MM.1S (cell line): ENCODE measurements around the gene POLD1.

ENCODE experiments used
- DNase-seq: peaks from one replicate; pipeline ENCODE4 v3.0.0-alpha.2; 2015
- H2AFZ ChIP-seq: fragments of 300-600 bp; sonication (generic); 2 replicates; pipeline ENCODE4 v1.6.0; 2016; ENCODE audit warnings: antibody characterized with exemption, low read length
- H3F3A ChIP-seq: fragments of 300-600 bp; sonication (generic); 2 replicates; pipeline ENCODE4 v1.6.1; 2016; ENCODE audit warnings: mild to moderate bottlenecking, antibody characterized with exemption, low read length, moderate library complexity, mixed read lengths; ENCODE audit not compliant: insufficient read depth
- H3K27ac ChIP-seq: fragments of 300-600 bp; sonication (generic); 2 replicates; pipeline ENCODE4 v1.5.1; 2016; ENCODE audit warnings: mild to moderate bottlenecking, low read length
- H3K27me3 ChIP-seq: fragments of 300-600 bp; sonication (generic); replicated peaks from 2 replicates; pipeline ENCODE4 v1.6.0; 2016; ENCODE audit warnings: low read length; ENCODE audit not compliant: insufficient read depth
- H3K36me3 ChIP-seq: fragments of 300-600 bp; sonication (generic); replicated peaks from 2 replicates; pipeline ENCODE4 v1.6.1; 2016; ENCODE audit warnings: mild to moderate bottlenecking, low read length, mixed read lengths; ENCODE audit not compliant: insufficient read depth
- H3K4me1 ChIP-seq: fragments of 300-600 bp; sonication (generic); 2 replicates; pipeline ENCODE4 v1.6.1; 2016; ENCODE audit warnings: low read length, mixed read lengths
- H3K4me2 ChIP-seq: fragments of 300-600 bp; sonication (generic); 2 replicates; pipeline ENCODE4 v1.6.0; 2016; ENCODE audit warnings: low read depth, low read length
- H3K4me3 ChIP-seq: fragments of 300-600 bp; sonication (generic); 2 replicates; pipeline ENCODE4 v1.5.1; 2016; ENCODE audit warnings: low read length, mixed read lengths
- H3K79me2 ChIP-seq: fragments of 300-600 bp; sonication (generic); 2 replicates; pipeline ENCODE4 v1.6.1; 2016; ENCODE audit warnings: mixed run types, low read length, mixed read lengths
- H3K9ac ChIP-seq: fragments of 300-600 bp; sonication (generic); 2 replicates; pipeline ENCODE4 v1.6.1; 2016; ENCODE audit warnings: low read length, mixed read lengths
- H3K9me2 ChIP-seq: fragments of 300-600 bp; sonication (generic); replicated peaks from 2 replicates; pipeline ENCODE4 v1.6.1; 2016; ENCODE audit warnings: mild to moderate bottlenecking, low read length, mixed read lengths; ENCODE audit not compliant: insufficient read depth
- H3K9me3 ChIP-seq: fragments of 300-600 bp; sonication (generic); replicated peaks from 2 replicates; pipeline ENCODE4 v1.6.1; 2016; ENCODE audit warnings: mild to moderate bottlenecking, low read length, mixed read lengths; ENCODE audit not compliant: insufficient read depth
- H4K20me1 ChIP-seq: fragments of 300-600 bp; sonication (generic); 2 replicates; pipeline ENCODE4 v1.6.1; 2016; ENCODE audit warnings: mild to moderate bottlenecking, low read length, moderate library complexity, mixed read lengths; ENCODE audit not compliant: insufficient read depth
- CTCF ChIP-seq: fragments of 300-600 bp; sonication (generic); IDR thresholded peaks from 2 replicates; pipeline ENCODE4 v1.5.1; 2016; ENCODE audit warnings: antibody characterized with exemption, low read length, mixed read lengths
- EZH2 ChIP-seq: fragments of 300-600 bp; sonication (generic); optimal IDR thresholded peaks from 2 replicates; pipeline ENCODE3; 2017; ENCODE audit warnings: low read depth, mild to moderate bottlenecking, antibody characterized with exemption, low read length, mixed read lengths
- EZH2phosphoT487 ChIP-seq: fragments of 300-600 bp; sonication (generic); IDR thresholded peaks from 2 replicates; pipeline ENCODE4 v1.6.1; 2018; ENCODE audit warnings: antibody characterized with exemption, low read length

The POLD1 gene

GRCh38 chr19:50465000-50465399 is 80.9 kb downstream of the POLD1 start:
- Histone ChIP-seq H3K9ac (no peak overlapping the region), H3K36me3 (no peaks in the 10 kb centered on the region), H3K79me2 (no peaks in the 10 kb centered on the region), H3K27me3 (peaks cover 84% of the 10 kb centered on the region), H3K4me1 (peaks cover 1% of the 10 kb centered on the region; the same call in 1 of the 2 replicates), H2AFZ (no peak overlapping the region), H3K9me3 (no peaks in the 10 kb centered on the region), H3K4me3 (no peak overlapping the region), H3K4me2 (no peak overlapping the region), H4K20me1 (no peaks in the 10 kb centered on the region), H3K27ac (no peak overlapping the region), H3F3A (peaks cover 4% of the 10 kb centered on the region), H3K9me2 (no peaks in the 10 kb centered on the region)
- DNase-seq: no peak
- TF ChIP-seq CTCF (no peak), EZH2phosphoT487 (no peak), EZH2 (no peak)

- Histone ChIP-seq H3K9ac (no peak overlapping the region), H3K27me3 (peaks cover 88% of the 10 kb centered on the region), H3K9me2 (no peaks in the 10 kb centered on the region), H3F3A (no peaks in the 10 kb centered on the region), H3K79me2 (no peaks in the 10 kb centered on the region), H3K36me3 (no peaks in the 10 kb centered on the region), H3K27ac (no peak overlapping the region), H3K4me3 (no peak overlapping the region), H2AFZ (no peak overlapping the region), H3K4me1 (no peaks in the 10 kb centered on the region), H3K4me2 (no peak overlapping the region), H3K9me3 (no peaks in the 10 kb centered on the region), H4K20me1 (no peaks in the 10 kb centered on the region)
- DNase-seq: no peak
- no peak; the same call in none of the 2 replicates for TF ChIP-seq CTCF
Measured at GRCh38 chr19:50465986-50466705, 82.0 kb downstream of the POLD1 start.

GRCh38 chr19:50466706-50467039 is 82.5 kb downstream of the POLD1 start:
- H3K4me2 ChIP-seq: no peak overlapping the region
- H3K27me3 ChIP-seq: peaks cover 85% of the 10 kb centered on the region
- no peaks in the 10 kb centered on the region for H3K79me2 ChIP-seq
- no peak overlapping the region for H3K9ac ChIP-seq
- no peaks in the 10 kb centered on the region for H3K4me1 ChIP-seq
- DNase-seq: no peak
- no peak overlapping the region for H3K4me3 ChIP-seq
- no peak overlapping the region for H2AFZ ChIP-seq
- no peaks in the 10 kb centered on the region for H3K9me3 ChIP-seq
- TF ChIP-seq CTCF (no peak), EZH2 (no peak), EZH2phosphoT487 (no peak)
- H3F3A ChIP-seq: no peaks in the 10 kb centered on the region
- no peaks in the 10 kb centered on the region for H3K36me3 ChIP-seq
- H3K9me2 ChIP-seq: no peaks in the 10 kb centered on the region
- no peaks in the 10 kb centered on the region for H4K20me1 ChIP-seq
- H3K27ac ChIP-seq: no peak overlapping the region
